Ishikawa (cell line): ENCODE data around the gene LMAN1.

Experiments used
- CEBPB ChIP-seq: IDR thresholded peaks from 2 replicates; pipeline ENCODE4 v1.6.1; 2012
- CREB1 ChIP-seq: IDR thresholded peaks from 2 replicates; pipeline ENCODE4 v1.6.1; 2012; ENCODE audit warnings: low read depth
- EGR1 ChIP-seq: IDR thresholded peaks from 2 replicates; pipeline ENCODE4 v1.6.1; 2012
- EP300 ChIP-seq: IDR thresholded peaks from 2 replicates; pipeline ENCODE4 v1.6.1; 2012; ENCODE audit warnings: borderline replicate concordance
- FOXM1 ChIP-seq: IDR thresholded peaks from 2 replicates; pipeline ENCODE4 v1.6.1; 2012; ENCODE audit warnings: low read depth, borderline replicate concordance
- MAX ChIP-seq: IDR thresholded peaks from 2 replicates; pipeline ENCODE4 v1.6.1; 2012
- NFIC ChIP-seq: IDR thresholded peaks from 2 replicates; pipeline ENCODE4 v1.6.1; 2012
- RAD21 ChIP-seq: IDR thresholded peaks from 2 replicates; pipeline ENCODE4 v1.6.1; 2012; ENCODE audit warnings: low read depth
- REST ChIP-seq: IDR thresholded peaks from 2 replicates; pipeline ENCODE4 v1.6.1; 2012; ENCODE audit warnings: low read depth, mild to moderate bottlenecking
- TAF1 ChIP-seq: IDR thresholded peaks from 2 replicates; pipeline ENCODE4 v1.6.1; 2012; ENCODE audit warnings: low read depth, mild to moderate bottlenecking
- TCF12 ChIP-seq: IDR thresholded peaks from 2 replicates; pipeline ENCODE4 v1.6.1; 2012; ENCODE audit warnings: low read depth
- TEAD4 ChIP-seq: IDR thresholded peaks from 2 replicates; pipeline ENCODE4 v1.6.1; 2012
- USF1 ChIP-seq: IDR thresholded peaks from 2 replicates; pipeline ENCODE4 v1.6.1; 2012
- YY1 ChIP-seq: IDR thresholded peaks from 2 replicates; pipeline ENCODE4 v1.6.1; 2012; ENCODE audit warnings: low read depth
- ZBTB7A ChIP-seq: IDR thresholded peaks from 2 replicates; pipeline ENCODE4 v1.6.1; 2012; ENCODE audit warnings: low read depth

The LMAN1 gene

GRCh38 chr18:59385191-59385590, 26.1 kb upstream of the LMAN1 start:
- TF ChIP-seq CREB1: no peak
- TF ChIP-seq EP300: no peak

- TF ChIP-seq YY1: no peak
- TF ChIP-seq RAD21: no peak
- no peak for TF ChIP-seq TEAD4
These were observed 24.8 kb upstream of the LMAN1 start for GRCh38 chr18:59383851-59384250.

GRCh38 chr18:59382383-59382782, 23.3 kb upstream of the LMAN1 start:
- TF ChIP-seq CREB1: no peak
- no peak for TF ChIP-seq TEAD4
- no peak for TF ChIP-seq TCF12
- no peak for TF ChIP-seq USF1
- TF ChIP-seq RAD21: no peak
- no peak for TF ChIP-seq FOXM1
- no peak for TF ChIP-seq EP300
- no peak for TF ChIP-seq ZBTB7A
- no peak for TF ChIP-seq YY1

- no peak for TF ChIP-seq TCF12
- TF ChIP-seq MAX: no peak
- no peak for TF ChIP-seq TEAD4
- no peak for TF ChIP-seq EGR1
- no peak for TF ChIP-seq YY1
- no peak for TF ChIP-seq REST
- TF ChIP-seq CREB1: no peak
- no peak for TF ChIP-seq EP300
- TF ChIP-seq FOXM1: no peak
- TF ChIP-seq RAD21: no peak
- no peak for TF ChIP-seq ZBTB7A
- TF ChIP-seq CEBPB: no peak
- no peak for TF ChIP-seq USF1
- TF ChIP-seq TAF1: no peak
- TF ChIP-seq NFIC: no peak
These were observed 22.9 kb upstream of the LMAN1 start for GRCh38 chr18:59381949-59382348.

- TF ChIP-seq TAF1: no peak
- no peak for TF ChIP-seq CEBPB
- no peak for TF ChIP-seq USF1
- TF ChIP-seq MAX: no peak
- no peak for TF ChIP-seq ZBTB7A
- no peak for TF ChIP-seq YY1
- no peak for TF ChIP-seq TCF12
- TF ChIP-seq REST: no peak
- no peak for TF ChIP-seq CREB1
- TF ChIP-seq NFIC: no peak
- no peak for TF ChIP-seq RAD21
- TF ChIP-seq EGR1: no peak
- TF ChIP-seq FOXM1: no peak
- no peak for TF ChIP-seq TEAD4
- no peak for TF ChIP-seq EP300
These were observed 21.6 kb upstream of the LMAN1 start for GRCh38 chr18:59380706-59381105.

- no peak for TF ChIP-seq MAX
These were observed 20.9 kb upstream of the LMAN1 start for GRCh38 chr18:59379772-59380522.
